ENCODE measurements around the gene MRPL16. TPM values are rescaled to one million over a fixed set of nuclear protein-coding genes. Genes with fewer than 3 reads are reported as not detected.
A peak's percentile ranks its signal among the peaks of the same experiment; 100 is the strongest.
"Not testable (repeated sequence)": the region's sequence is repeated elsewhere in the genome, so short reads cannot be mapped to it uniquely, and the experiment has no call there.

The MRPL16 gene
- total RNA-seq, 1 donor from 2014 or later = 34.7 TPM

DNA sequence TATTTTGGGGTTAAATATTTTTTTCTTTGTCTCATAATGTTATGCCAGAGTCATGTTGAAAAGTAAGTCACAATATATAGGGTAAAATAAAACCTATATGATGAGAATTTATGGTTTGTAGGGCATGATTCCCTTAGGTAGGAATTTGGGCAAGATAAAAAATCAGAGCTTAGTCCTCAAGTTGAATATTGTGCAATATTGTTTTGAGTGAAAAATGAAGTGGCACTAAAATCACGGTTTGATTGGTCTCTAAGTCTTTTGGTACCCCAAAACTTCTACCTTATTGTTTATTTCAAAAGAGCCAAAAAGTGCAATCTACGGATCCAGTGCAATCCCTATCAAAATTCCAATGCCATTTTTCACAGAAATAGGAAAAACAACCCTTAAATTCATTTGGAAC is 1.6 kb upstream of the MRPL16 start:
- no peak for DNase-seq (ENCODE audit: low spot score)

DNA sequence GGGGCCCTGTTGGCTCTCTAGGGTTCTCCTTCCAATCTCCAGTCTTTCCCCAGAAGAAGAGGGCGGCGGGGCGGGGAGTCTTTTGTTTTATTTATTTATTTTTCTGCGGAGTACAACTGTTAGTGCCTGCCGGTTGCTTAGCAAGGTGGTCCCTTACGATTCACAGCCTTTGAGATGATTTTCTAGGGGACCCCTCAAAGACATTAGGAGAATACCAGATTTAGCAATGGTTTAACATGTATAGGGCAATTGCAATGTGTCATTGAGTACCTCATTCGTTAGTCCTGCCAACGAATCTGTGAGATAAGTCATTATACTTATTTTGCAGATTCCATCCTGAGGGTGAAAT is 307 bp upstream of the MRPL16 start:
- DNase-seq (ENCODE audit: low spot score) = no peak

GRCh38 chr11:59807047-59807610 is 3.4 kb downstream of the MRPL16 start:
- peak; percentile 27 for DNase-seq (ENCODE audit: low spot score)

DNA sequence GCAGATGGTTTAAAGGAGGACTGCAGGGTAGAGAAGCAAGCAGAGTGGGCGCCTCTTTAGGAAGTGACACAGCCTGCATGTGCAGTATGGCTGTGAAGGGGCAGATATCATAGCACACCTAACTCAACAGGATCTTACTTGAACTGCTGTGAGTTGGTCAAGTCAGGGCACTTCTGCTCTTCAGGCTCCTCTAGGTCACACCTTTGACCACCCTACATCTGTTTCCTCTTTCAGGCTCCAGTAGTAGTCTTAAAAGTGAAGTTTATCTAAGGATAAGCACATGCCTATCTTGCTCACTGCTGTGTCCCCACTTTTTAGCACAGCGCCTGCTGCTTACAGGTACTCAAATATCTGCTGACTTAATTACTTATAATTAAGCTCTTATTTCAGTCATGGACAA is 6.5 kb downstream of the MRPL16 start:
- DNase-seq (ENCODE audit: low spot score) = no peak

DNA sequence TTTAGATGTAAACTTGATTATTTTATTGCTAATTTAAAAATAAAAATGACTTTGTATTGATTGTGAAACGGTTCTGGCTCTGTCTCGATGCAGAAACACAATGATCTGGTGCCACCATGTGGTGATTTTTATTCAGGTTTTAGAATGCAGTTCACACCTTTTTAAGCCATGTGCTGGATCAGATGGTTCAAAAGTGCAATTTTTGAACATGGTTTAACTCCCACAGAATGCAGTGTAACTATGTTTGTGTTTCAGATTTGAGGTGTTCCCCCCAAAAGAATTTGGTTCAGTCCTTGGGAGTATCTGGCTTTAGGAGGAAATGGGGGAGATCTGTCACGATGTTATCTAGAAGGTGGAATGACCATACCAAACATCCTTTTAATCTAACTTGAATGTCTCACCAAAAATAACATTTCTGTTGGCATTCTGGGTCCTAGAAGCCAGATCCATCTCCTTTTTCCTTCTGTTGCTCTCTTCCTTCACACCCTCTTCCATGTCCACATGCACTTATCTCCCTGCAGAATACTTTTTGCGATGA is 7.9 kb downstream of the MRPL16 start:
- peak; percentile 64 for DNase-seq (ENCODE audit: low spot score)

GRCh38 chr11:59801981-59802638 is 8.5 kb downstream of the MRPL16 start:
- DNase-seq (ENCODE audit: low spot score) = peak; percentile 33

DNA sequence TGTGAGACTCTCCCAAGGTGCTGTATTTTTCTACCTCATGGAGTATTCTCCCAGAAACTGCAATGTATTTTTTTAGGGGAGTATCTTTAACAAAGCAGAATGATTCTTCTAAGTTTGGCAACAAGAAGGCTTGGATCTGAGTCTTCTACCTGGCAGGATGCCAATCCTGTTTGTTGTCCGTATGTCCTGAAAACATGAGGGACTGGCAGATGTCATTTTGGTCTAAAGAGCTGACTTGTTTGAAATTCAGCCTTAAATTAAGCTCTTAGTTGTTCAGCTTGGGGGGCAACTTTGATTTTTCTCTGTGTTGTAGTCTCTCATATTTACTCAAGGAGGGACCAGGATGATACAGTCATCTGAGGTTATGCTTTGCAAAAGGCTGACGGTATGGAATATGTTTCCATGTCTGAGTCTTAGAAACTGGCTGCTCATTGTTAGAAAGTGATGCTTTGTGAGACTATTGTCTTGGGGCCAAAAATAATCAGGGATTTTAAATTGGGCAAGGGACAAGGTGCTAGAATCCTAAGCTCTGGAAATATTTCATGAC is 9.3 kb downstream of the MRPL16 start:
- no peak for DNase-seq (ENCODE audit: low spot score)

DNA sequence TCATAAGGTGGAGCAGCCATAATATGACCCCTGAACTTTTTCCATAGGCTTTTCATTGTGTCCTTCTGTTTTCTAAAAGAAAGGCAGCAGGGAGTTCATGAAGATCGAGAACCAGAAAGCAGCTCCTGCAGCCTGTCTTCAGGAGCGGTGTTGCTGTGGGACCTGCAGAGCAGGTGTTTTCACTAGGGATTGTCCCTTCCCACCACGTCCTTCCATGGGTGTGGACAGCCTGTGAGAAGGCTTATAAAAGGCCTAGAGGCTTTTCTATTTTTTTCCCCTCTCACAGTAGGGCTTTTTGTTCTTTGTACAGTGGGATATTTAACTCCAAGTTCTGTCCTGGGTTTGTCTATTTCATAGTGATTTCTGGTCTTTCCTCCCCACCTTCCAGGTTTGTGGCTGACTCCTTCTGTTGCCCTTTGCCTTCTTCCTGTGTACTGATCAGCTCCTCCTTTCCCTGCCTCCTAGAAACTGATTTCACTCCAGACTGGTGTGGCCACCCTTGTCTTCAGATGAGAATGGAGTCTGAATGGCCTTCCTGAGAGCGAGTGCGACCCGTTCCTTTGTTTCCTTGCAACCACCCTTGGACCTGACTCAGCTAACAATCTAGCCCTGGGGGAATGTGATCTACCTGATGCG is 10.1 kb downstream of the MRPL16 start:
- no peak for DNase-seq (ENCODE audit: low spot score)

GRCh38 chr11:59794417-59794816 is 16.2 kb downstream of the MRPL16 start:
- DNase-seq (ENCODE audit: low spot score) = no peak

DNA sequence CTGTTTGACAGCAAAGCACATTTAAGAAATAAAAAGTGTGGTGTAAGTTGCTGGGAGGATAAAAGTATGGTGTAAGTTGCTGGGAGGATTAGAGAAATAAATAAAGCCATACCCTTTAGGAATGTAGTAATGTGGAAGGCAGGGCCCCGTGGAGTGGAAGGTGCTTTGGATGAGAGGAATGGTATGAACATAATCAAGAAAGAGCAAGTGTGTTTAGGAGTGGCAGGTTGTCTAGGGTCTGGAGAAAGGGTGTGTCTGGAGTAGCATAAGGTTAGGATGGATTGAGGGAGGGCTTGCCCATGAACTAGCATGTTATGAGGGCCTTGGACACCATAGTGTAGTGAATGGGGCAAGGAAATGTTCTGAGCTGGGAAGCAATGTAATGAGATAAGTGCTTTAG is 18.1 kb downstream of the MRPL16 start:
- DNase-seq (ENCODE audit: low spot score) = no peak

DNA sequence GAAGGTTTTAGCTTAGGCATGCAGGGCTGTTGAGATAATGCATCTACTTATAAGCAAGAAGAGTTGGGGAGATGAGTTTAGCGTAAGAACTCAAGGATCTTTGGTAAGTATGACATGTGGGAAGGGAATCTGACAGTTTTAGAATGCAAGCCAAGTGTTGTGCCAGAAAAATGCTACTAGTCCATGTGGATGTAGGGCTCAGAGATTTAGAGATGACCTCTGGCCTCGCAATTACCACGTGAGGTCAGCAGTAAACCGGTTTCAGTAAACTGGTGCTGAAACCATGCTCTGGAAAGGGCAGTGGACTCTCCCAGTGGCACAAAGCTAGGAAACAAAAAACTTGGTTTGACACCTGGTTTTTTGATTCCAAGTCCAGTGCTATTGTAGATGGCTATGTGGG is 18.9 kb downstream of the MRPL16 start:
- no peak for DNase-seq (ENCODE audit: low spot score)

- no peak for DNase-seq (ENCODE audit: low spot score)
Measured at GRCh38 chr11:59787816-59788215, 22.8 kb downstream of the MRPL16 start.

DNA sequence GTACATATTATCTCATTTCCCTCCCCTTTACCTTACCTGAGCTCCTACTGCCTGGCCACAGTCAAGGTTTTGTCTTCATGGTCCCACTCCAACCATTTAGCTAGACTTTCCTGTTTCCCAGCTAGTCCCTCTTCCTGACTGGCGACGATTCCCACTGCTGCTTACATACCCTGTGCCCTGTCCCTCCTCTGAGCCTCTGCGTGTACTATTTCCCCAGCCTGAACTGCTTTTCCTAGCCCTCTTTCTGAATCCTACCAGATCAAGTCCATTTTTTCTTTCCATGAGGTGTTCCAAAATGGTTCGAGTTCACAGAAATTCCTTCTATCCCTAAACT is 23.4 kb downstream of the MRPL16 start:
- DNase-seq (ENCODE audit: low spot score) = no peak

- no peak for DNase-seq (ENCODE audit: low spot score)
Measured at GRCh38 chr11:59785818-59786217, 24.8 kb downstream of the MRPL16 start.

- not testable (repeated sequence) for DNase-seq (ENCODE audit: low spot score)
Measured at GRCh38 chr11:59784441-59784840, 26.1 kb downstream of the MRPL16 start.

GRCh38 chr11:59783632-59784090 is 26.9 kb downstream of the MRPL16 start:
- no peak for DNase-seq (ENCODE audit: low spot score)

- no peak for DNase-seq (ENCODE audit: low spot score)
Measured at GRCh38 chr11:59782080-59782479, 28.5 kb downstream of the MRPL16 start.

DNA sequence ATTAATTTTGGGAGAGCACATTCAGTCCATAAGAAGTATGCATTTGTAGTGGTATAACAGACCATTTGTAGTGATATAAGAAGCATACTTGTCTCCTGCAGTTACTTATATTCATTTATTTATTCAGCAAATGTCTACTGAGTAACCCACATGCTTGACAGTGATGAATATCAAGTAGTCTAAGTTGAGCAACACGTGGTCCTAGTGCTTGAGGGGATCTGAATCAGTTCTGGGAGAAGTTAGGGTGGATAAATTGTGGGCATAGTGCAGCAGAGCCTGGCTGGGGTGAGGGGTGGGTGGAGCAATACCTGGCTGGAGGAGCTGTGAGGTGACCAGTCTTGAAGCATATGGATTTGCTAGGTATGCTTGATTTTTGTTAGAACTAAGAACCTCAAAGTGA is 31.1 kb downstream of the MRPL16 start:
- no peak for DNase-seq (ENCODE audit: low spot score)

DNA sequence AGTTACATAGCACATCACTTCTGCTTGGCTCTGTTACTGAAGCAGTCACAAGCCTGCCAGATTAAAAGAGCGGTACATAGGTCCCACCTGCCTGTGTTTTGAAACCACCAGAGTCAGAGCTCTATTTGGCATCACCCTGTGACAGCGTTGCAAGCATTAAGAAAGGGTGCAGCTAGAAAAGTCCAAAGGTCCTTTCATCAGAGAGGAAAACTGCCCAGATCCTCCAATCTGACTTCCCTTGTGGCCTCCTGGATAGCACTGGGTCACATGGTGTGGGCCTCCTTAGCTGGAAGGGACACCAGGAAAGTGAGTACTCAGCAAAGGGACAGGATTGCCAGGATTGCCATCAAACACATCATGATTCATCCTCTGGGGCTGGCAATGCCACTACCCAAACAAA is 32.5 kb downstream of the MRPL16 start:
- peak; percentile 88 for DNase-seq (ENCODE audit: low spot score)

- no peak for DNase-seq (ENCODE audit: low spot score)
Measured at GRCh38 chr11:59777104-59777503, 33.5 kb downstream of the MRPL16 start.

GRCh38 chr11:59776210-59777066 is 34.1 kb downstream of the MRPL16 start:
- DNase-seq (ENCODE audit: low spot score) = peak; percentile 80

DNA sequence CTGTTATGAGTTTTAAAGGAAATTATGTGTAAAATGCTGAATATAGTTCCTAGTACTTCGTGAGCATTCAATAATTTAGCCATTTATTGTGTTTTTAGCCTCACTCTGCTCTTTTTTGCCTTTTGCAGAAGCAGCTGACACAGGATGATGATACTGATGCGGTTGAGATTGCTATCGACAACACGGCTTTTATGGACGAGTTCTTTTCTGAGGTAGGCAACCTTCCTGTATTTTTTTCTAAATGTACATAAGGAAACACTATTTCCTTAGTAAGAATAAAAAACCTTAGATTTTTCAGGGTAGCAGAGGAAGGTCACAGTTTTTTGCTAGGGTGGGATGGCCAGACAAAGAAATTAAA is 37.5 kb downstream of the MRPL16 start:
- DNase-seq (ENCODE audit: low spot score) = no peak

All from mucosa of gallbladder (tissue), 1 donor.